Measurements from ENCODE around the gene C16orf78.

- no peak for TF ChIP-seq CTCF (conservative IDR thresholded peaks at IDR 0.05 in 1 of 2, IDR thresholded peaks at IDR 0.05 in 1 of 2; ENCODE audit: extremely low read depth in 1 of 2, insufficient read depth in 1 of 2, low read depth in 1 of 2, low read length in 2 of 2)
- no peak for TF ChIP-seq EZH2 (IDR thresholded peaks at IDR 0.05; ENCODE audit: borderline replicate concordance, low read length)
Measured at GRCh38 chr16:49366669-49367068, 6.9 kb upstream of the C16orf78 start.

All from mammary epithelial cell (primary cell).